HepG2 (cell line): ENCODE results near the gene FAM171A2. TPM values are rescaled to one million over a fixed set of nuclear protein-coding genes. Genes with fewer than 3 reads are reported as not detected.
A peak's percentile ranks its signal among the peaks of the same experiment; 100 is the strongest.

Experiments
- KDM3A ChIP-seq: IDR thresholded peaks from 2 replicates; pipeline ENCODE4 v1.6.1; 2018; ENCODE audit warnings: low read depth, missing compliant biosample characterization
- KMT2B ChIP-seq: IDR thresholded peaks from 2 replicates; pipeline ENCODE4 v1.6.1; 2016; ENCODE audit warnings: missing genetic modification reagents, missing compliant biosample characterization
- MED13 ChIP-seq: sonication (generic); formaldehyde crosslinking; IDR thresholded peaks from 2 replicates; pipeline ENCODE4 v1.5.0; 2020; ENCODE audit warnings: missing genetic modification reagents
- POLR2A ChIP-seq, 2 experiments: IDR thresholded peaks; 2 replicates each; pipeline ENCODE4 v1.6.1; 2011; ENCODE audit warnings: low read depth in 2 of 2, low read length in 2 of 2, mild to moderate bottlenecking in 1 of 2, moderate library complexity in 1 of 2; ENCODE audit not compliant: insufficient read depth in 1 of 2
- RFXANK ChIP-seq: IDR thresholded peaks from 2 replicates; pipeline ENCODE4 v1.6.1; 2016
- TEAD3 ChIP-seq: optimal IDR thresholded peaks from 2 replicates; pipeline ENCODE3; 2016; ENCODE audit warnings: borderline replicate concordance
- TOE1 ChIP-seq: sonication (generic); formaldehyde crosslinking; IDR thresholded peaks from 2 replicates; pipeline ENCODE4 v1.4.0; 2020; ENCODE audit warnings: mild to moderate bottlenecking, missing genetic modification reagents
- TOPORS ChIP-seq: sonication (generic); formaldehyde crosslinking; IDR thresholded peaks from 2 replicates; pipeline ENCODE4 v1.8.0; 2023; ENCODE audit warnings: mild to moderate bottlenecking, missing genetic modification reagents
- ZNF331 ChIP-seq: sonication (generic); formaldehyde crosslinking; IDR thresholded peaks from 2 replicates; pipeline ENCODE4 v1.4.0; 2020; ENCODE audit warnings: missing genetic modification reagents
- ZNF33A ChIP-seq: sonication (generic); formaldehyde crosslinking; IDR thresholded peaks from 2 replicates; pipeline ENCODE4 v1.5.1; 2020; ENCODE audit warnings: missing genetic modification reagents, mild to moderate bottlenecking, moderate library complexity, borderline replicate concordance
- ZNF563 ChIP-seq: sonication (generic); formaldehyde crosslinking; IDR thresholded peaks from 2 replicates; pipeline ENCODE4 v1.8.0; 2022; ENCODE audit warnings: mild to moderate bottlenecking, moderate library complexity, missing genetic modification reagents
- ZNF616 ChIP-seq: sonication (generic); formaldehyde crosslinking; IDR thresholded peaks from 2 replicates; pipeline ENCODE4 v1.5.0; 2020; ENCODE audit warnings: low read depth, mild to moderate bottlenecking, missing genetic modification reagents
- polyA plus RNA-seq, 8 experiments: library from polyadenylated mRNA; depleted of rRNA in 3 of 8; stranded (reverse) in 7 of 8; unstranded in 1 of 8; fragments of >200 nt; fragmentation: Illumina TruSeq in 4 of 8; extraction: Trizol in 4 of 8; gene quantifications; 2 replicates each; pipeline versions ENCODE4 v1.2.1 to v1.2.3, GENCODE V29; 2011 to 2016; ENCODE audit warnings: low read depth in 4 of 8, missing spikeins in 1 of 8, mixed read lengths in 1 of 8; ENCODE audit not compliant: insufficient read depth in 1 of 8
- total RNA-seq, 5 experiments: library from RNA; depleted of rRNA; stranded (reverse); fragments of >200 nt; fragmentation: Illumina TruSeq; extraction: Trizol; gene quantifications; 2 replicates each; pipeline ENCODE4 v1.2.3, GENCODE V29; 2016; ENCODE audit warnings: low read depth in 1 of 5
- TF ChIP-seq, protein P1 (sequence below): sonication (generic); formaldehyde crosslinking; IDR thresholded peaks from 2 replicates; pipeline ENCODE4 v1.8.1; 2022; ENCODE audit warnings: mild to moderate bottlenecking, missing genetic modification reagents
- TF ChIP-seq, protein P2 (sequence below): sonication (generic); formaldehyde crosslinking; IDR thresholded peaks from 2 replicates; pipeline ENCODE4 v1.5.0; 2020; ENCODE audit warnings: mild to moderate bottlenecking, missing genetic modification reagents, borderline replicate concordance
- TF ChIP-seq, protein P3 (sequence below): sonication (generic); formaldehyde crosslinking; conservative IDR thresholded peaks from 2 replicates; pipeline ENCODE4 v1.4.0; 2020; ENCODE audit warnings: missing genetic modification reagents
- TF ChIP-seq, protein P4 (sequence below): sonication (generic); formaldehyde crosslinking; IDR thresholded peaks from 2 replicates; pipeline ENCODE4 v1.8.0; 2022; ENCODE audit warnings: missing genetic modification reagents, mild to moderate bottlenecking, borderline replicate concordance
- TF ChIP-seq, protein P5 (sequence below): sonication (generic); formaldehyde crosslinking; IDR thresholded peaks from 2 replicates; pipeline ENCODE4 v1.4.0; 2020; ENCODE audit warnings: missing genetic modification reagents

FAM171A2 gene
- total and polyA plus RNA-seq, 2 of the 13 experiments (the other 11 are each of a cell fraction or from before 2014, with no cell fraction given), result 1.8 to 3.6 TPM

DNA sequence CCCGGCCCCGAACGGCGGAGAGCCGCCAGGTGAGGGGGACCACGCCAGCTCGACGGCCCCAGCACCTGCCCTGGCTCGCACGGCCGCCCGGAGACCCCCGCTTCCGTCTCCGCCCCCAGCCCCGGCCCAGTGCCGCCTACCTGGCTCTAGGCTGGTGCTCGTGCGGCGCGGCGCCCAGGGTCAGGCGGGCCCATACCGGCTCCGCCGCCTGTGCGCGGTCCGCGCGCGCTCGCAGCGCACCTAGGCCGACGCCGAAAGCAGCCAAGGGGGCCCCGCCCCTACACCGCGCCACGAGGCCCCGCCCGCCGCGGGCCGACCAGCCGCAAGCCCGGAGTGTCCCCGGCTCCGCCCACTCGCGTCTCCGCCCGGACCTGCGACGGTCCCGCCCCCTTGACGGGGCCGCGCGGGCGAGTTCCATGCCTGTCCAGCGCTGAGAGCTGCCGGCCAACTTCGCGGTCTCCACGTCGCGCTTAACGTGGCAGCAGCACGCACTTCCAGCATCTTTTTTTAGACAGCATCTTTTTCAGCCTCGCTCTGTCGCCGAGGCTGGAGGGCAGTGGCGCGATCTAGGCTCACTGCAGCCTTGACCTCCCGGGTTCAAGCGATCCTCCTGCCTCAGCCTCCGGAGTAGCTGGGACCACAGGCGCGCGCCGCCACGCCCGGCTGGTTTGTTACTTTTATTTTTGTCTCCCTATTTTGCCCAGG is 38.9 kb downstream of the FAM171A2 start, which contains the start of gene SLC25A39 (continued):
- TF ChIP-seq ZNF563 (CRISPR knock-in tag) (peak; percentile 96), ZNF33A (CRISPR knock-in tag) (no peak), POLR2A (IDR thresholded peaks at IDR 0.05; ENCODE audit: insufficient read depth in 1 of 2, low read depth in 2 of 2, low read length in 2 of 2) (peak; percentile 72 to 91), ZNF616 (CRISPR knock-in tag) (peak; percentile 63; the same call in 1 of the 2 replicates), TOPORS (CRISPR knock-in tag) (0 out of 2 replicates have a peak, but pooled peaks have one; percentile 51), KMT2B (no peak), ZNF331 (CRISPR knock-in tag) (peak; percentile 19; the same call in 1 of the 2 replicates), RFXANK (no peak), TOE1 (CRISPR knock-in tag) (no peak), KDM3A (CRISPR knock-in tag) (peak; percentile 50; the same call in 1 of the 2 replicates), MED13 (CRISPR knock-in tag) (peak; percentile 3; the same call in 1 of the 2 replicates), TEAD3 (CRISPR knock-in tag) (peak; percentile 45)
- TF ChIP-seq, protein P1, sequence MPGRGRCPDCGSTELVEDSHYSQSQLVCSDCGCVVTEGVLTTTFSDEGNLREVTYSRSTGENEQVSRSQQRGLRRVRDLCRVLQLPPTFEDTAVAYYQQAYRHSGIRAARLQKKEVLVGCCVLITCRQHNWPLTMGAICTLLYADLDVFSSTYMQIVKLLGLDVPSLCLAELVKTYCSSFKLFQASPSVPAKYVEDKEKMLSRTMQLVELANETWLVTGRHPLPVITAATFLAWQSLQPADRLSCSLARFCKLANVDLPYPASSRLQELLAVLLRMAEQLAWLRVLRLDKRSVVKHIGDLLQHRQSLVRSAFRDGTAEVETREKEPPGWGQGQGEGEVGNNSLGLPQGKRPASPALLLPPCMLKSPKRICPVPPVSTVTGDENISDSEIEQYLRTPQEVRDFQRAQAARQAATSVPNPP (CRISPR knock-in tag), result peak; percentile 46; the same call in 1 of the 2 replicates
- TF ChIP-seq, protein P2, sequence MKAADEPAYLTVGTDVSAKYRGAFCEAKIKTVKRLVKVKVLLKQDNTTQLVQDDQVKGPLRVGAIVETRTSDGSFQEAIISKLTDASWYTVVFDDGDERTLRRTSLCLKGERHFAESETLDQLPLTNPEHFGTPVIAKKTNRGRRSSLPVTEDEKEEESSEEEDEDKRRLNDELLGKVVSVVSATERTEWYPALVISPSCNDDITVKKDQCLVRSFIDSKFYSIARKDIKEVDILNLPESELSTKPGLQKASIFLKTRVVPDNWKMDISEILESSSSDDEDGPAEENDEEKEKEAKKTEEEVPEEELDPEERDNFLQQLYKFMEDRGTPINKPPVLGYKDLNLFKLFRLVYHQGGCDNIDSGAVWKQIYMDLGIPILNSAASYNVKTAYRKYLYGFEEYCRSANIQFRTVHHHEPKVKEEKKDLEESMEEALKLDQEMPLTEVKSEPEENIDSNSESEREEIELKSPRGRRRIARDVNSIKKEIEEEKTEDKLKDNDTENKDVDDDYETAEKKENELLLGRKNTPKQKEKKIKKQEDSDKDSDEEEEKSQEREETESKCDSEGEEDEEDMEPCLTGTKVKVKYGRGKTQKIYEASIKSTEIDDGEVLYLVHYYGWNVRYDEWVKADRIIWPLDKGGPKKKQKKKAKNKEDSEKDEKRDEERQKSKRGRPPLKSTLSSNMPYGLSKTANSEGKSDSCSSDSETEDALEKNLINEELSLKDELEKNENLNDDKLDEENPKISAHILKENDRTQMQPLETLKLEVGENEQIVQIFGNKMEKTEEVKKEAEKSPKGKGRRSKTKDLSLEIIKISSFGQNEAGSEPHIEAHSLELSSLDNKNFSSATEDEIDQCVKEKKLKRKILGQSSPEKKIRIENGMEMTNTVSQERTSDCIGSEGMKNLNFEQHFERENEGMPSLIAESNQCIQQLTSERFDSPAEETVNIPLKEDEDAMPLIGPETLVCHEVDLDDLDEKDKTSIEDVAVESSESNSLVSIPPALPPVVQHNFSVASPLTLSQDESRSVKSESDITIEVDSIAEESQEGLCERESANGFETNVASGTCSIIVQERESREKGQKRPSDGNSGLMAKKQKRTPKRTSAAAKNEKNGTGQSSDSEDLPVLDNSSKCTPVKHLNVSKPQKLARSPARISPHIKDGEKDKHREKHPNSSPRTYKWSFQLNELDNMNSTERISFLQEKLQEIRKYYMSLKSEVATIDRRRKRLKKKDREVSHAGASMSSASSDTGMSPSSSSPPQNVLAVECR, result peak; percentile 90
- TF ChIP-seq, protein P3, sequence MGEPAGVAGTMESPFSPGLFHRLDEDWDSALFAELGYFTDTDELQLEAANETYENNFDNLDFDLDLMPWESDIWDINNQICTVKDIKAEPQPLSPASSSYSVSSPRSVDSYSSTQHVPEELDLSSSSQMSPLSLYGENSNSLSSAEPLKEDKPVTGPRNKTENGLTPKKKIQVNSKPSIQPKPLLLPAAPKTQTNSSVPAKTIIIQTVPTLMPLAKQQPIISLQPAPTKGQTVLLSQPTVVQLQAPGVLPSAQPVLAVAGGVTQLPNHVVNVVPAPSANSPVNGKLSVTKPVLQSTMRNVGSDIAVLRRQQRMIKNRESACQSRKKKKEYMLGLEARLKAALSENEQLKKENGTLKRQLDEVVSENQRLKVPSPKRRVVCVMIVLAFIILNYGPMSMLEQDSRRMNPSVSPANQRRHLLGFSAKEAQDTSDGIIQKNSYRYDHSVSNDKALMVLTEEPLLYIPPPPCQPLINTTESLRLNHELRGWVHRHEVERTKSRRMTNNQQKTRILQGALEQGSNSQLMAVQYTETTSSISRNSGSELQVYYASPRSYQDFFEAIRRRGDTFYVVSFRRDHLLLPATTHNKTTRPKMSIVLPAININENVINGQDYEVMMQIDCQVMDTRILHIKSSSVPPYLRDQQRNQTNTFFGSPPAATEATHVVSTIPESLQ (CRISPR knock-in tag), result no peak
- TF ChIP-seq, protein P4, sequence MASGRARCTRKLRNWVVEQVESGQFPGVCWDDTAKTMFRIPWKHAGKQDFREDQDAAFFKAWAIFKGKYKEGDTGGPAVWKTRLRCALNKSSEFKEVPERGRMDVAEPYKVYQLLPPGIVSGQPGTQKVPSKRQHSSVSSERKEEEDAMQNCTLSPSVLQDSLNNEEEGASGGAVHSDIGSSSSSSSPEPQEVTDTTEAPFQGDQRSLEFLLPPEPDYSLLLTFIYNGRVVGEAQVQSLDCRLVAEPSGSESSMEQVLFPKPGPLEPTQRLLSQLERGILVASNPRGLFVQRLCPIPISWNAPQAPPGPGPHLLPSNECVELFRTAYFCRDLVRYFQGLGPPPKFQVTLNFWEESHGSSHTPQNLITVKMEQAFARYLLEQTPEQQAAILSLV (CRISPR knock-in tag), result peak; percentile 62; the same call in 1 of the 2 replicates
- TF ChIP-seq, protein P5, sequence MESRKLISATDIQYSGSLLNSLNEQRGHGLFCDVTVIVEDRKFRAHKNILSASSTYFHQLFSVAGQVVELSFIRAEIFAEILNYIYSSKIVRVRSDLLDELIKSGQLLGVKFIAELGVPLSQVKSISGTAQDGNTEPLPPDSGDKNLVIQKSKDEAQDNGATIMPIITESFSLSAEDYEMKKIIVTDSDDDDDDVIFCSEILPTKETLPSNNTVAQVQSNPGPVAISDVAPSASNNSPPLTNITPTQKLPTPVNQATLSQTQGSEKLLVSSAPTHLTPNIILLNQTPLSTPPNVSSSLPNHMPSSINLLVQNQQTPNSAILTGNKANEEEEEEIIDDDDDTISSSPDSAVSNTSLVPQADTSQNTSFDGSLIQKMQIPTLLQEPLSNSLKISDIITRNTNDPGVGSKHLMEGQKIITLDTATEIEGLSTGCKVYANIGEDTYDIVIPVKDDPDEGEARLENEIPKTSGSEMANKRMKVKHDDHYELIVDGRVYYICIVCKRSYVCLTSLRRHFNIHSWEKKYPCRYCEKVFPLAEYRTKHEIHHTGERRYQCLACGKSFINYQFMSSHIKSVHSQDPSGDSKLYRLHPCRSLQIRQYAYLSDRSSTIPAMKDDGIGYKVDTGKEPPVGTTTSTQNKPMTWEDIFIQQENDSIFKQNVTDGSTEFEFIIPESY (CRISPR knock-in tag), result peak; percentile 64; the same call in 1 of the 2 replicates
